Nephron (organoid): ENCODE data around the gene ZSCAN25.

Source experiments
- H3K27ac Mint-ChIP-seq, 3 experiments: 2 replicates each; pipeline ENCODE4 v1.8.0; 2020; ENCODE audit warnings: mixed read lengths in 3 of 3, mild to moderate bottlenecking in 2 of 3, moderate library complexity in 1 of 3
- H3K27me3 Mint-ChIP-seq: 2 replicates; pipeline ENCODE4 v1.8.0; 2021; ENCODE audit warnings: low read depth, mild to moderate bottlenecking, moderate library complexity, mixed read lengths
- H3K36me3 Mint-ChIP-seq: 2 replicates; pipeline ENCODE4 v1.8.0; 2020; ENCODE audit warnings: low read depth, mixed read lengths
- H3K4me1 Mint-ChIP-seq: 2 replicates; pipeline ENCODE4 v1.8.0; 2020; ENCODE audit warnings: mixed read lengths
- H3K4me3 Mint-ChIP-seq, 3 experiments: 2 replicates each; pipeline ENCODE4 v1.8.0; 2020; ENCODE audit warnings: mild to moderate bottlenecking in 3 of 3, mixed read lengths in 3 of 3, moderate library complexity in 2 of 3
- H3K9me3 Mint-ChIP-seq: 2 replicates; pipeline ENCODE4 v1.8.0; 2020; ENCODE audit warnings: mixed read lengths
- TF ChIP-seq, protein P1 (sequence below), 3 experiments: fragments of 200-600 bp; sonication (generic); IDR thresholded peaks; one replicate each; pipeline ENCODE4 v1.5.0; 2021; ENCODE audit warnings: antibody characterized with exemption in 3 of 3; ENCODE audit not compliant: unreplicated experiment in 3 of 3

Gene ZSCAN25

DNA sequence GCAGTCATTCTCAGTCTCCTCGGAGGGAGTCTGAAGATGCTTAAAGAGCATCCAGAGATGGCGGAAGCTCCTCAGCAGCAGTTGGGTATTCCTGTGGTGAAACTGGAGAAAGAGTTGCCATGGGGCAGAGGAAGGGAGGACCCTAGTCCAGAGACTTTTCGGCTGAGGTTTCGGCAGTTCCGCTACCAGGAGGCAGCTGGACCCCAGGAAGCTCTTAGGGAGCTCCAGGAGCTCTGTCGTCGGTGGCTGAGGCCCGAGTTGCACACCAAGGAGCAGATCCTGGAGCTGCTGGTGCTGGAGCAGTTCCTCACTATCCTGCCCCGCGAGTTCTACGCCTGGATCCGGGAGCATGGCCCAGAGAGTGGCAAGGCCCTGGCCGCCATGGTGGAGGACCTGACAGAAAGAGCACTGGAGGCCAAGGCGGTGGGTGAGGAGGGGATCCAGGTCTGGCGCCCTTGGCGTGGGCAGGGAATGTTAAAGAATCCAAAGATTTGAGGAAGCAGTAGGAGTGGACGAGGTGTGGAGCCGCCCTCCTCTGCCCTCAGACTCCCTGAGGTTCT is 2.9 kb downstream of the ZSCAN25 start:
- Mint-ChIP-seq H3K27ac (no peak overlapping the region), H3K4me3 (peak overlapping the region; percentile 93 to 100 (median 97)), H3K9me3 (no peaks in the 10 kb centered on the region), H3K36me3 (peaks cover 50% of the 10 kb centered on the region), H3K27me3 (no peaks in the 10 kb centered on the region), H3K4me1 (peaks cover 32% of the 10 kb centered on the region)
- TF ChIP-seq, protein P1, sequence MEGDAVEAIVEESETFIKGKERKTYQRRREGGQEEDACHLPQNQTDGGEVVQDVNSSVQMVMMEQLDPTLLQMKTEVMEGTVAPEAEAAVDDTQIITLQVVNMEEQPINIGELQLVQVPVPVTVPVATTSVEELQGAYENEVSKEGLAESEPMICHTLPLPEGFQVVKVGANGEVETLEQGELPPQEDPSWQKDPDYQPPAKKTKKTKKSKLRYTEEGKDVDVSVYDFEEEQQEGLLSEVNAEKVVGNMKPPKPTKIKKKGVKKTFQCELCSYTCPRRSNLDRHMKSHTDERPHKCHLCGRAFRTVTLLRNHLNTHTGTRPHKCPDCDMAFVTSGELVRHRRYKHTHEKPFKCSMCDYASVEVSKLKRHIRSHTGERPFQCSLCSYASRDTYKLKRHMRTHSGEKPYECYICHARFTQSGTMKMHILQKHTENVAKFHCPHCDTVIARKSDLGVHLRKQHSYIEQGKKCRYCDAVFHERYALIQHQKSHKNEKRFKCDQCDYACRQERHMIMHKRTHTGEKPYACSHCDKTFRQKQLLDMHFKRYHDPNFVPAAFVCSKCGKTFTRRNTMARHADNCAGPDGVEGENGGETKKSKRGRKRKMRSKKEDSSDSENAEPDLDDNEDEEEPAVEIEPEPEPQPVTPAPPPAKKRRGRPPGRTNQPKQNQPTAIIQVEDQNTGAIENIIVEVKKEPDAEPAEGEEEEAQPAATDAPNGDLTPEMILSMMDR (IDR thresholded peaks at IDR 0.05; ENCODE audit: unreplicated experiment in 3 of 3), result no peak

DNA sequence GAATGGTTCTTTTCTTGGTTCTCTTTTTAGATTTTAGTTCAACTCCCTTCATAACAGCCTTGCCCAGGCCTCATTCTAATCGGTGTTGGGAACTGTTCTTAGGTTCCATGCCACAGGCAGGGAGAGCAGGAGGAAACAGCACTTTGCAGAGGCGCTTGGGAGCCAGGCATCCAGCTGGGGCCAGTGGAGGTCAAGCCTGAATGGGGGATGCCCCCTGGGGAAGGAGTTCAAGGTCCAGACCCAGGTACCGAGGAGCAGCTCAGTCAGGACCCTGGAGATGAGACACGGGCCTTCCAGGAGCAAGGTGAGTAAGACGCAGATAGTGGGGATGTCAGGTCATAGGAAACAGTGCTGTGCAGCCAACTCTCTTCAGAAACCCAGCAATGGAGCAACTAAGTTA is 4.5 kb downstream of the ZSCAN25 start:
- Mint-ChIP-seq H3K9me3 (no peaks in the 10 kb centered on the region), H3K27me3 (no peaks in the 10 kb centered on the region), H3K4me3 (peak overlapping the region in 1 of 3 experiments; percentile 16), H3K27ac (no peak overlapping the region), H3K4me1 (peaks cover 30% of the 10 kb centered on the region), H3K36me3 (peaks cover 66% of the 10 kb centered on the region)
- TF ChIP-seq, protein P1 (IDR thresholded peaks at IDR 0.05; ENCODE audit: unreplicated experiment in 3 of 3), result no peak

DNA sequence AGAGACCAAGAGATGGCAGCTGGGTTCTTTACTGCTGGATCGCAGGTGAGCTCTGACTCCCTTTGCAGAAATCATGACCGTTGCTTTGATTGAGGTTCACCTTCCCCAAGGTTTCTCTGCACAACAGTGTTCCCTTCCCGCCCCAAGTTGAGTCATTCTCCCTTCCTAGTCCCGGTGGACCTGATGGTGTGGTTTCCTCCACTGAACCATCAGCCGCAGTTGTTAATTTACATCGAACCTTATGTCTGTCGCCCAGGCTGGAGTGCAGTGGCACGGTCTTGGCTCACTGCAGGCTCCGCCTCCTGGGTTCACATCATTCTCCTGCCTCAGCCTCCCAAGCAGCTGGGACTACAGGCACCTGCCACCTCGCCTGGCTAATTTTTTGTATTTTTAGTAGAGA is 5.8 kb downstream of the ZSCAN25 start:
- Mint-ChIP-seq H3K36me3 (peaks cover 77% of the 10 kb centered on the region), H3K4me1 (peaks cover 17% of the 10 kb centered on the region), H3K4me3 (no peak overlapping the region), H3K27me3 (no peaks in the 10 kb centered on the region), H3K9me3 (no peaks in the 10 kb centered on the region), H3K27ac (no peak overlapping the region)
- TF ChIP-seq, protein P1 (IDR thresholded peaks at IDR 0.05; ENCODE audit: unreplicated experiment in 3 of 3), result no peak

DNA sequence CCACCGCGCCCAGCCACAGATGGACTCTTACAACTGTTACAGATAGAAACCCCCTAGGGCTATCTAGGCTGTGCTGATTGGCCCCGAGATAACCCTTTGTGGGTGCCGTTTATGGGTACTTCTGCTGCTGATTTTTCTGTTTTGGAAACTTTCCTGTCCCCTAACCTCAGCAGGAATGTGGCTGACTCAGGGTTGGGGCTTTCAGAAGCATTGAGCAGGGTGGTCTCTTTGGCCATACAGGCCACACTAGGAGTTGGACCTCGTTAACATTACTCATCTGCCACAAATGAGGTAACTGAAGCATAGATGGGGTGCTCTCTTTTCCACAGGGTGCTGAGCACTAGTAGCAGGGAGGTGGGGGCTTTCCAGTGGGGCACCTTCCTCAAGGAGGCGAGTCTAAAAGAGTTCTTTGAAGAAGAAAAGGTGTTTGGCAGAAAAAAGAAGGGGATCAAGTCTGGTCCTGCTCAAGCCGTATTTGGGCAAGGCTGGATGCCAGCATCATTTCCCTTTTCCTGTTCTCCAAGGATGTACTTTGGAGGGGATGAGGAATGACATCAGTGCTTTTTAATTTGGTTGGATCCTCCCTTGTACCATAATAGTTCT is 6.4 kb downstream of the ZSCAN25 start:
- H3K4me3 Mint-ChIP-seq, result no peak overlapping the region
- no peak overlapping the region for H3K27ac Mint-ChIP-seq
- H3K36me3 Mint-ChIP-seq, result peaks cover 78% of the 10 kb centered on the region
- peaks cover 11% of the 10 kb centered on the region for H3K4me1 Mint-ChIP-seq
- H3K27me3 Mint-ChIP-seq, result no peaks in the 10 kb centered on the region
- H3K9me3 Mint-ChIP-seq, result no peaks in the 10 kb centered on the region
- TF ChIP-seq, protein P1 (IDR thresholded peaks at IDR 0.05; ENCODE audit: unreplicated experiment in 3 of 3), result no peak

DNA sequence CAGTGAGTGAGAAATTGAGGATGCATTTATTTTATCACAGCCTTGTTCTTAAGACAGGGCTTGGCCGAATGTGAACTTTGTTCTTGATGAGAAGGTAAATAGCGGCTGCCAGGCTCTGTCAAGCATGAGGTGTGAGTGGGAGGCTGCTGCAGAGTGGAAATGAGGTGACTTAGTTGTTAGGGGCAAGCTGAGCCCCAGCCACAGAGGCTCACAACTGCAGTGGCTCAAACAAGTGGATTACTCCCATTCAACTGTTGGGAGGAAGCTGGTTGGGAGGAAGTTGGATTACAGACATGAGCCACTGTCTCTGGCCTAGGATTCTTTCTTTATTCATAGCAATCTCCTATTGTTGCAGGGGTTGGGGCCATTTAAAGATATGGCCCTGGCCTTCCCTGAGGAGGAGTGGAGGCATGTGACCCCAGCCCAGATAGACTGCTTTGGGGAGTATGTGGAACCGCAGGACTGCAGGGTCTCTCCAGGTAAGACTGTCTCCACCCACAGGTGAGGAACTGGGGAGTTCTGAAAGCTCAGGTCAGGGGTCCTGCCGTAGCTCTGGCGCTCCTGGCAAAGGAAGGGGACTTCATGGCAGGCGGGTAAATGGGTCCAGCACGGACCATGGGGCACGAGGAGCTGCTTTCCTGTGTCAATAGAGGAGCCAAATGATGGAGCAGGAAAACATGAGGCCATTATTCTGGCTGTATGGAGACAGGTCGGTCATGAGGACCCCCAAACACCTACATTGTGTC is 7.1 kb downstream of the ZSCAN25 start:
- Mint-ChIP-seq H3K9me3 (no peaks in the 10 kb centered on the region), H3K27me3 (no peaks in the 10 kb centered on the region), H3K4me1 (peaks cover 4% of the 10 kb centered on the region), H3K27ac (no peak overlapping the region), H3K36me3 (peaks cover 80% of the 10 kb centered on the region), H3K4me3 (no peak overlapping the region)
- TF ChIP-seq, protein P1 (IDR thresholded peaks at IDR 0.05; ENCODE audit: unreplicated experiment in 3 of 3), result no peak
